G401 (cell line): ENCODE results near the gene NCOR2. TPM values are rescaled to one million over a fixed set of nuclear protein-coding genes. Genes with fewer than 3 reads are reported as not detected.
A peak's percentile ranks its signal among the peaks of the same experiment; 100 is the strongest.

ENCODE experiments used
- DNase-seq: peaks from one replicate; pipeline ENCODE4 v3.0.0-alpha.2; 2015; ENCODE audit warnings: low spot score
- in situ Hi-C: cut with HindIII; loops from 2 replicates; pipeline ENCODE4 v1.10.0; 2016; ENCODE audit warnings: low sequenced_read_pairs, mixed read lengths
- total RNA-seq: library from RNA; depleted of rRNA; stranded (reverse); fragments of >200 nt; shearing (Covaris generic); gene quantifications from 2 replicates; pipeline ENCODE4 v1.2.3, GENCODE V29; 2014

Gene NCOR2
- total RNA-seq, 1 experiment from 2014 or later = 19.0 TPM

DNA sequence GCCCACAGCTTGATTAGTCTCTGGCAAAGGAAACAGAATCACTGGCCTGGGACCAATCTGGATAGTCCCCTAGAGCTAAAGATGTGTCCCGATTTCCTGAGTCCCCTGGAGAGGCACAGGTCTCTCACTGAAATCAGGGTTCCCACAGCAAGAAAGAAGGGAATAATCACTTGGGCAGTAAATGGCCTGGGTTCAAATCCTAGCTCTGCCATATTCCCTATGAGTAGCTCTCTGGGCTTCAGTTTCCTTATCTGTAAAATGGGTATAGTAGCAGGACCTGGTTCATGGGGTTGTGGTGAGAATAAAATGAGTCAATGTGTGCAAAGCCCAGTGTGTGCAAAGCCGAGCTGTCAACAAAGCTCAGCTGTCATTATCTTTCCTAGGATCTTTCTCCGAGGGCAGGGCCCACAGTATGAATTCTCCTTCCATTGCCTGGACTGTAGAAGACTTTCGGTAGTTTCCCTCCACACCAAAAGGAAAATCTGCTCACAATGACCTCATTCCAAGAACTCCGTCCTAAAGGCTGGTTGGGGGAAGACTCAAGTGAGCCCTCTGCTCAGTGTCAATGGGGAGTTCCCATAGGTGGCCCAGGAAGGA is 12.6 kb upstream of the NCOR2 start:
- DNase-seq = no peak
- in situ Hi-C loops = no loop called here

DNA sequence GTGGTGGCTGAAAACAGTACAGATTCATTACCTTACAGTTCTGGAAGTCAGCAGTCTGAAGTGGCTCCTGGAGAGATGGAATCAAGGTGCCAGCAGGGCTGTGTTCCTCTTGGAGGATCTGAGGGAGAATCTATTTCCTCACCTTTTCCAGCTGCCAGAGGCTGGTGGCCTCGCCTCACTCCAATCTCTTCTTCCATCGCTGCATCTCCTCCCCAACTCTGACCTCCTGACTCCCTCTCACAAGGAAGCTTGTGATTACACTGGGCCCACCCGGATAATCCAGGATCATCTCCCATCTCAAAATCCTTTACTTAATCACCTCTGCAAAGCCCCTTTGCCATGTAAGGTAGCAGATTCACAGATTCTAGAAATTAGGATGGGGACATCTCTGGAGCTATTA is 11.4 kb upstream of the NCOR2 start:
- in situ Hi-C loops = no loop called here

GRCh38 chr12:124578445-124578844 is 11.0 kb upstream of the NCOR2 start:
- no peak for DNase-seq
- in situ Hi-C loops = no loop called here

More for the DNA sequence above, 11.4 kb upstream of the NCOR2 start:
- no peak for DNase-seq

DNA sequence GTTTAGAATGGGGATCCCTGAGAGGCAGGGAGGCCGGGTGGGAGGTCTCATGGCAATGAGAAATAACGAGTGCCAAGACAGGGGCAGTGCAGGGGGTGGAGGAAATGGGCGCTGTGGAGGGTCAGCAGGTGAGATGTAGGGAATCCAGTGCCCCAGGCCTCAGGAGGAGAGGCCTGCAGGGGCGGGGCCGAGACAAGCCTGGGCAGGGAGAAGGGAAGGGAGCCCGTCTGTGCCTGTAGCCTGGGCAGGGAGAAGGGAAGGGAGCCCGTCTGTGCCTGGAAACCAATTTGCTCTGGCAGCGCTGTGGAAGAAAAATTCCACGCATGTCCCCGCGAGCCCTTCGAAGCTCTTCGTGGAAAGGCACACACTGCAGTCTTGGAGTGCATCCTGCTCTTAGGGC is 10.6 kb upstream of the NCOR2 start:
- in situ Hi-C loops = no loop called here
- DNase-seq = no peak

- no peak for DNase-seq
- in situ Hi-C loops = no loop called here
Observed at GRCh38 chr12:124577374-124577773, 10.0 kb upstream of the NCOR2 start.

GRCh38 chr12:124576061-124576650 is 8.7 kb upstream of the NCOR2 start:
- in situ Hi-C loops = no loop called here
- no peak for DNase-seq

GRCh38 chr12:124573839-124574786 is 6.7 kb upstream of the NCOR2 start:
- in situ Hi-C loops = no loop called here
- no peak for DNase-seq

DNA sequence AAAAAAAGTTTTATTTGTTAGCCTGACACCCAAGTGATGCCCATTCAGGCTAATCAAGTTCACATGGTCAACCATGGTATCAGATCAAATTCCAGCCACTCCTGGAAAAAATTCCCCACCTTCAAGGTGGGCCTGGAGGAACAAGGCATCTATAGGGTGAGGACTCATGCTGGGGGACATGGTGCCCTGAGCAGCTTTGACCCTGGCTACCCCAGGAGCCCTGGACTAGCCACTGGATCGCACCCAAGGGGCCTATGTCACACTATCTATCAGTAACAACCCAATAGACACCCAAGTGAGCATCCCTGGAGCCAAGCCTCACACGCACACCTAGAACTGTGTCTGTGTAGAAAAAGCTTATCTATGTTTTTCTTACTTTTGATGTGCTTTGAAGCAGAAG is 4.1 kb upstream of the NCOR2 start:
- in situ Hi-C loops = no loop called here
- DNase-seq = no peak

GRCh38 chr12:124570810-124571209 is 3.4 kb upstream of the NCOR2 start:
- DNase-seq = no peak
- in situ Hi-C loops = no loop called here

DNA sequence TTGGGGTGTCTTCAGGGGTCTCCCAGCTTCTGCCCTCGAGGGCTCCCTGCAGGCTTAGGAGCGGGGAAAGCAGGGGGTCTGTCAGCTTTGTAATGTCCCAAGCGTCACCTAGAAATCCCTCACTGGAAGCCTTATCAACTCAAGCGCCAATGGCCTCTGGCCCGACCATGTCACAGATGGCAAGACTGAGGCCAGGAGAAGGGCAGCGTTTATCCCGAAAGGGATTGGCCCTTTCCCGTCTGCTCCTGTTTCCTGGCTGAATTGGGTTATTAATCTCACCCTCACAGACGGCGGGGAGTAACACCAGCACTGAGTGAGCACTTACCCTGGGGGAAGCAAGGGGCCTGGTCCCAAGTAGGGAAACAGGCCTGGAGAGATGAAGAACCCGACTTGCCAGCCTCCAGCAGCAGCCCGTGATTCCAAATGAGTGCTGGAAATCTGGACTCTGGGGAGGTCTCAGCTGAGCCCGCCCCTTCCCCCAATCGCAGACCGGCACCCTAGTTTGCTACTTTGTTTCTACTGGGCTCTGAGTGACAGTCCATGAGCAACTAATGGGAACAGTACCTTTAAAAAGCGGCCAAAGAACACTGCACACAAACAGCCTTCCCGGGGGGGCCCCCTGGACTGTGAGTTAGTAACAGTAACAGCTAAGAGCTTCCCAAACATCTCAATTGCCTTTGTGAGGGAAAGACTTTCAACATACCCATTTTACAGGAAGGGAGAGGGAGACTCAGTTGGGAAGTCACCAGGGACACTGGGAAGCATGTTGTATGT is 2.1 kb upstream of the NCOR2 start:
- in situ Hi-C loops = no loop called here

DNA sequence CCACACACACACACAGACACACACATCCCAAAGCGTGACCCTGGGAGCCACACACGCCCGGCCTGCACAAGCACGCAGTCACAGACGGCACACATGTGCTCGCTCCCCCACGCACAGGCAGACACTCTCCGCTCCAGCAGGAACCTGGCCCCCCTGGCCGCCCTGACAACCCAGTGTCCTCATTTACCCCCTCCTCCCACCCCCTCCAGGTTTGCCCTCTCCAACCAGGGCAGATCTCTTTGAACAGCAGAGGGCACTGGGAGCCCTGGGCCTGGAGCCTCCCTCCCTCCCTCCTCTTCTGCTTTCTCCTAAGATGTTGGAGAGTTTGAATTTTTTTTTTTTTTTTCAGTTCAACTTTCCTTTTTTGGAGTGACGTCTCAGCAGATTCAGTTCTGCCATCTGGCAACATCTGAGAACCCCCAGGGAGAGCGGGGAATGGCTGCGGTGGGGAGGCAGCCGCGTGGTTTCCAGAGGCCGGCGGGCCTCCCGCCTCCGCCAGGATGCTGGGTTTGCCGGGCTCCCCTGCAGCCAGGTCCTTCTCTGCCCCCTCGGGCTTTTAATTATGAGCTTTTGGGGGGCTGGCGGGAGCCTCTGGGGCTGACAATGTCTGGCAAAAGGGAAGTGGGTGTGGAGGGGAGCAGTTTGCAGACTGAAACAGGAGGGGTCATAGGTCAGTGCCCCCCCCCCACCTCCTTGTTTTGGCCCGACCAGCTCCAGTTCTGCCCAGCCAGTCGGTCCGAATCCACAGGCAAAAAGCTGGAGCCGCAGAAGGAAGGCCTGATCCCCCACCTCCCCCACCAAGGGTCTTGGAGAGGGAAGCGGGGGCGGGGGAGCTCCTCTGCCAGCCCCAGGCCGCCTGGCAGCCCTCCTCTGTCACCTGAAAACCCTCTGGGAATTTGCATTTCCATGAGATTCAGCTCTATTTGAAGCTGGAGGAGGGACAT is 1.3 kb upstream of the NCOR2 start:
- in situ Hi-C loops = no loop called here
- DNase-seq = peak; percentile 34

More for the DNA sequence above, 2.1 kb upstream of the NCOR2 start:
- DNase-seq = no peak

GRCh38 chr12:124567673-124568373 is 411 bp upstream of the NCOR2 start:
- in situ Hi-C loops = no loop called here
- DNase-seq = peak; percentile 90

GRCh38 chr12:124566161-124566996 is 1.0 kb downstream of the NCOR2 start:
- in situ Hi-C loops = no loop called here
- peak; percentile 84 for DNase-seq

GRCh38 chr12:124565656-124566160 is 1.7 kb downstream of the NCOR2 start:
- DNase-seq = no peak
- in situ Hi-C loops = no loop called here

DNA sequence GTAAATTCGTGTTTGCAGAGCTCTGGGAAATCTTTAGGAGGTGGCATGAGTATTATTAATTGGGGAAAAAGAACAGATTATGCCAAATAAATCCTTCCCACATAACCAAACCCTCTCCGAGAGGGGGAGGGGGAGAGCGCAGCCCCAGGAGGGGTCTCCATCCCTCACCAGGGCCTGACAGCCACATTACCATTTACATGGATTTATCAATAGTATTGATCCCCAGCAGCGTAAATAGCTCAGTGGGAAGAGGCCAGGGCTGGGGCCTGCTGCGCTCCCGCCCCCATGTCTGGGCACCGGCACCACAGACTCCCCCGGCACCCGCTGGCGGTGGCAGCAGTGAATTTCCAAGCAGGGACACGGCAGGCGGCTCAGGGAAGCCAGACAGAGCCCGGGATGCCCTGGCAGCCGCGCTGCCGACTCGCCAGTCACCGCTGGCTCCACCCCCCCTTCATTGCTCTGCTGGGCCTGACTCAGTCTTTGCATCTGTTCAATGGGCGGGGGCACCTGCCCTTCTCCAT is 2.4 kb downstream of the NCOR2 start:
- peak; percentile 47 for DNase-seq
- in situ Hi-C loops = no loop called here

- peak; percentile 31 for DNase-seq
- in situ Hi-C loops = no loop called here
Observed at GRCh38 chr12:124564232-124564958, 3.0 kb downstream of the NCOR2 start.
